Naive thymus-derived CD8-positive, alpha-beta T cell (primary cell): ENCODE measurements around the gene TAB2. TPM values are rescaled to one million over a fixed set of nuclear protein-coding genes. Genes with fewer than 3 reads are reported as not detected.
A peak's percentile ranks its signal among the peaks of the same experiment; 100 is the strongest.
"Not testable (repeated sequence)": the region's sequence is repeated elsewhere in the genome, so short reads cannot be mapped to it uniquely, and the experiment has no call there.

Experiments
- ATAC-seq, 2 donors: fragments of 150-1000 bp; cut with Tn5 transposase in 1 of 2; sonication (Bioruptor Pico), chemical (Tn5 transposase) in 1 of 2; 1 replicate in 1 of 2; 2 replicates in 1 of 2; pipeline ENCODE4 v1.10.0; 2021; ENCODE audit warnings: mild to moderate bottlenecking in 2 of 2, moderate library complexity in 2 of 2
- POLR2A ChIA-PET: fragments of 350-600 bp; sonication (Branson Sonifier 250); formaldehyde crosslinking; loops from one replicate; lab custom pipeline; 2021; ENCODE audit warnings: antibody characterized with exemption; lab: Charles Lee
- DNase-seq, 10 donors: peaks; one replicate each; pipeline versions ENCODE4 v3.0.0 to v3.0.0-alpha.2; 2020 to 2022
- H3K27ac Mint-ChIP-seq, 10 donors: one replicate each; pipeline ENCODE4 v1.8.0; 2020 to 2022; ENCODE audit warnings: mild to moderate bottlenecking in 10 of 10, mixed read lengths in 10 of 10, moderate library complexity in 4 of 10, inconsistent platforms in 1 of 10
- H3K27me3 Mint-ChIP-seq, 5 donors: one replicate each; pipeline ENCODE4 v1.8.0; 2021 to 2022; ENCODE audit warnings: mixed read lengths in 5 of 5
- H3K36me3 Mint-ChIP-seq, 3 donors: one replicate each; pipeline ENCODE4 v1.8.0; 2020 to 2022; ENCODE audit warnings: mixed read lengths in 3 of 3, mild to moderate bottlenecking in 2 of 3, inconsistent platforms in 1 of 3
- H3K4me1 Mint-ChIP-seq, 4 donors: one replicate each; pipeline ENCODE4 v1.8.0; 2021 to 2022; ENCODE audit warnings: mixed read lengths in 4 of 4
- H3K4me3 Mint-ChIP-seq, 10 donors: one replicate each; pipeline ENCODE4 v1.8.0; 2020 to 2022; ENCODE audit warnings: mild to moderate bottlenecking in 10 of 10, mixed read lengths in 10 of 10, moderate library complexity in 6 of 10, inconsistent platforms in 1 of 10
- H3K9me3 Mint-ChIP-seq, 9 donors: one replicate each; pipeline ENCODE4 v1.8.0; 2020 to 2022; ENCODE audit warnings: mixed read lengths in 9 of 9, mild to moderate bottlenecking in 3 of 9, inconsistent platforms in 1 of 9, moderate library complexity in 1 of 9
- polyA plus RNA-seq, 3 donors: library from polyadenylated mRNA; unstranded; fragments of 300-500 nt; fragmentation: Illumina TruSeq; gene quantifications; one replicate each; pipeline ENCODE4 v1.2.3, GENCODE V29; 2021
- total RNA-seq, 8 experiments: library from RNA in 2 of 8; stranded (reverse) in 2 of 8; gene quantifications; one replicate each; pipeline ENCODE4 v1.2.3 and lab custom pipeline; 2021 to 2026

TAB2 gene
- total and polyA plus RNA-seq, 5 experiments from 2014 or later: 9.5 to 117 (median 14.1) TPM

DNA sequence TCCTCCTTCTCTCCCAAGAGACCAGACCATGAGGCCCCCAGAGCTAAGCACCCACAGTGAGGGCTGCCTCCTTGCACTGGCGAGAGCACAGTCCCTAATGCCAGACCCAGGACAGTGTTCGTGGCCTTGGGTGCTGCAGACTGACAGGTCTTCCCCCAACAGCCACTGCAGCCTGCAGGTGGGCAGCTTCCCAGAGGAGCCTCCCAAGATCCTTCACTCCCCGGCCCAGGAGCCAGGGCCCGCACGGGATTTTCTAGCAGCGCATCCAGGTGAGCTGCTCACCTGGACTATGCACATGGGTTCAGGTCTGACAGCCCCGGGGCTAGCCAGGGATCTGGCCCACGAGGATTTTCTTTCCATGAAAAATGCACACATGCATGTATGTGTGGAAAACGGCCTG, 124.2 kb downstream of the TAB2 start:
- Mint-ChIP-seq H3K4me1 (peaks cover 4 to 17% (median 9%) of the 10 kb centered on the region in 4 donors), H3K4me3 (no peak overlapping the region), H3K27me3 (no peaks in the 10 kb centered on the region), H3K9me3 (no peaks in the 10 kb centered on the region), H3K27ac (no peak overlapping the region), H3K36me3 (no peaks in the 10 kb centered on the region)
- ATAC-seq: no peak
- DNase-seq: no peak
- POLR2A ChIA-PET: no interaction called here

DNA sequence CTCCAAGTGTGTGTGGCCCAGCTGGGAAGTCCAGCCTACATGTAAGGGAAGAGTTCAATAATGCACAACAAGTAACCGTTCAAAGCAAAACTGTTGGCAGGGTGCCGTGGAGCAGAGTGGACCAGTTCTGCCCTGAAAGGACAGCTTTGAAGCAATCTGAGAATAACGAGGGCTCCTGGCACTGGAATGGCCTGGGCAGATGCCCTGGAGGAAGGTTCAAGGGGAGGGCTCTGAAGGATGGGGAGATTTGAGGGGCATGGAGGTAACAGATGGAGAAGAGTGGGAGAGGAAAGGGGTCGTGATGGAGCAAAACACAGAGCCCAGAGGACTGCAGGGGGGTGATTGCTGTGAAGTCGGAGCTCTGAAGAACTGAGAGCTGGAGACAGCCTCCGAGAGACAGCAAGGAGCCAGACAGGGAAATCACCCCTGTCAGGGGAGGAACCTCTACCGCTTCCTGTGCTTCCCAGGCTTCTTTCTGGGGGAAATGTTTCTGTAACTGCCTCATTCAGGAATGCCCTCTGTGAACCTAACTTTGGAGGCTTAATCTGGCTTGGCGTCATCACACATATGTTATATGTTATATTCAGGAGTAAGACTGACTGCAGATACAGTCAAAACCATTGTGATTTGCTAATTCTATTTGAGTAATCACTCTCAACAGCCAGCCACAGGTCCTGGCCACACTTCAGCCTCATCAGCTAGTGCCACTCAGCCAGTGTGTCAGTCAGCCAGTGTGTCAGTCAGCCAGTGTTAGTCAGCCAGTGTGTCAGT, 126.1 kb downstream of the TAB2 start:
- Mint-ChIP-seq H3K4me1 (peaks cover 0 to 8% (median 0%) of the 10 kb centered on the region in 4 donors), H3K4me3 (no peak overlapping the region), H3K9me3 (no peaks in the 10 kb centered on the region), H3K27ac (peak overlapping the region in 2 of 10 donors; percentile 8 to 38), H3K27me3 (no peaks in the 10 kb centered on the region), H3K36me3 (peaks cover 0 to 2% (median 0%) of the 10 kb centered on the region in 3 donors)
- DNase-seq (no peak), ATAC-seq (no peak)
- POLR2A ChIA-PET: no interaction called here

DNA sequence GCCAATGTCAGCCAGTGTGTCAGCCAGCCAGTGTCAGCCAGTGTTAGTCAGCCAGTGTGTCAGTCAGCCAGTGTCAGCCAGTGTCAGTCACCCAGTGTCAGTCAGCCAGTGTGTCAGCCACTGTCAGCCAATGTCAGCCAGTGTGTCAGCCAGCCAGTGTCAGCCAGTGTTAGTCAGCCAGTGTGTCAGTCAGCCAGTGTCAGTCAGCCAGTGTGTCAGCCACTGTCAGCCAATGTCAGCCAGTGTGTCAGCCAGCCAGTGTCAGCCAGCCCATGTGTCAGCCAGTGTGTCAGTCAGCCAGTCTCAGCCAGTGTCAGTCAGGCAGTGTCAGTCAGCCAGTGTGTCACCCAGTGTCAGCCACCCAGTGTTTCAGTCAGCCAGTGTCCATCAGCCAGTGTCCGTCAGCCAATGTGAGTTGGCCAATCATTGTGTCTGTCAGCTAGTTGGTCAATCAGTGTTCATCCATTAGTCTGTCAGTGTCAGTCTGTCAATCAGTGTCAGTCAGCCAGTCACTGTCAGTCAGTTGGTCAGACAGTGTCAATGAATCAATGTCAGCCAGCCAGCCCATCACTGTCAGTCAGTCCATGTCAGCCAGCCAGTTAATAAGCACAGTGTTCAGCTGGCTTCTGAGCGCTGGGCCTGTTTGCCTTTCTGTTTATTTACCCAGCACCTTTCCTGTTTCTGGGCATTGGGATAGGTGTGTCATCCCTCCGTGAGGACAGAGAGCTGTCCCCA, 127.0 kb downstream of the TAB2 start:
- H3K4me3 Mint-ChIP-seq, DNase-seq, POLR2A ChIA-PET, H3K36me3 Mint-ChIP-seq, H3K9me3 Mint-ChIP-seq, H3K27me3 Mint-ChIP-seq, H3K4me1 Mint-ChIP-seq: not testable (repeated sequence)
- ATAC-seq: peak in 1 of 2 donors; percentile 5
- H3K27ac Mint-ChIP-seq: peak overlapping the region in 1 of 10 donors; percentile 7

DNA sequence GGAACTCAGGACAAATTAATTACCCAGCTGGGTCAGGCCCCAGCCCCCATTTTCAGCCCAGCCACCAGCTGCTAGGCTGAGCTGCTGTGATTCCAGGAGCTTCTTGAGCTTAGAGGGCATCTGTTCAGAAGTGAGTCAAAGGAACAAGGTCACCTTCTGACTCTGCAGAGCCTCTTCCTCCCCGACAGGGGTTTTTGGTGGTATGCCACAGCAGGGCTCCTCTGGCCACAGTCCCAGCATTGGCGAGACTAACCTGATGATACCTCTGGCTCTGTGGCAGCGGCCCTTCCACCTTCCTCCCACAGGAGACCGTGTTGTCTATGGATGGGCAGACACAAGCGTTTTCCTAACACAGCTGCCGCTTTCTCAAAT, 127.6 kb downstream of the TAB2 start:
- no peak for DNase-seq
- ATAC-seq: peak in 1 of 2 donors; percentile 10

DNA sequence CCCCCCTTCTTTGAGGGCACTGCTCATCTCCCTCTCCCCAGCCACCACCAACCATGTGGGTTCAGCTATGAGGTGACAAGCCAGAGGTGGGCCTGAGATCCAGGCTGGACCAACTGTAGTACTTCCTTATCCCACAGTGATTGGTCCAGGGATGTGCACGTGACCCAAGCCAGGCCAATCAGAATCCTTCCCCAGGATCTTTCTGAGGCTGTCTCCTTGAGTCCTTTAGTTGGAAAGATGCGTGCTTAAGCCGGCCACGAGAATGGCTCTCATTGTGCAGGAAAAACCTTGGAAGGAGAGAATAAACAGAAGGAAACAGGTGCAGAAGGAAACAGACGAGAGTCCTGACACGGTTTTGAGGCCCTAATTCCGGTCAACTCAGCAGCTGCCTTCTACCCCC, 128.1 kb downstream of the TAB2 start:
- H3K36me3 Mint-ChIP-seq: peaks cover 0 to 3% (median 2%) of the 10 kb centered on the region in 3 donors
- peak overlapping the region in 1 of 10 donors; percentile 13 for H3K27ac Mint-ChIP-seq
- peaks cover 0 to 4% (median 0%) of the 10 kb centered on the region in 5 donors for H3K27me3 Mint-ChIP-seq
- peak in 1 of 2 donors; percentile 19 for ATAC-seq
- no peak for DNase-seq
- no peaks in the 10 kb centered on the region for H3K9me3 Mint-ChIP-seq
- POLR2A ChIA-PET: interaction anchor here (0.5 kb wide), 1 partner anchor 330 kb away, joined by 3 read pairs; no protein-coding TSS in a partner anchor
- no peak overlapping the region for H3K4me3 Mint-ChIP-seq
- peaks cover 0 to 9% (median 5%) of the 10 kb centered on the region in 4 donors for H3K4me1 Mint-ChIP-seq

More for the DNA sequence above, 127.6 kb downstream of the TAB2 start:
- POLR2A ChIA-PET: no interaction called here
- H3K27me3 Mint-ChIP-seq: peaks cover 0 to 4% (median 0%) of the 10 kb centered on the region in 5 donors
- no peak overlapping the region for H3K4me3 Mint-ChIP-seq
- peaks cover 0 to 6% (median 3%) of the 10 kb centered on the region in 4 donors for H3K4me1 Mint-ChIP-seq
- H3K27ac Mint-ChIP-seq: no peak overlapping the region
- H3K9me3 Mint-ChIP-seq: no peaks in the 10 kb centered on the region
- H3K36me3 Mint-ChIP-seq: peaks cover 0 to 2% (median under 1%) of the 10 kb centered on the region in 3 donors

DNA sequence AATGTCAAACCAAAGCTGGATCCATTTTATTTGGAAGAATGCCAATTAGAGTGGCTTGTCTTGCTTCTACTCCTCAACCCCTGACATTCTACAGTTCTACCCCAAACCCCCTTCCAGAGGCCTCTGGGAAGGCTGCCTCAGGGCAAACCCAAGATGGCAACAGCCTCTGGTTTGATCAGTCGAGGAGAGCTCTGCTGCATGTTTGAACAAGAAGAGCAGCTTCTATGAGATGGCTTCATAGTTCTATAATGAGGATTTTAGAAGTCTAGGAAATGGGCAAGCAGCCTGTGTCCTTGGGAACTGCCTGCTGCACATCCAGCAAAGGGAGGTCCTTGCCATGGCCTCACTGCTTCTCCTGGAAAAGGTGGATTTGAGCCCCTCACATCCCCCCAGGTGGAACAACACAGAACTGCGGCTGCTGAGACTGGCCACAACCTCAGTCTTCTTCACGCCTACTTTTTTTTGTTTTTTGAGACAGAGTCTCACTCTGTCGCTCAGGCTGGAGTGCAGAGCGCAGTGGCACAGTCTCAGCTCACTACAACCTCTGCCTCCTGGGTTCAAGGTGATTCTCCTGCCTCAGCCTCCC, 129.4 kb downstream of the TAB2 start:
- Mint-ChIP-seq H3K9me3 (no peaks in the 10 kb centered on the region), H3K4me3 (no peak overlapping the region), H3K36me3 (peaks cover 0 to 5% (median 2%) of the 10 kb centered on the region in 3 donors), H3K27me3 (peaks cover 0 to 7% (median 0%) of the 10 kb centered on the region in 5 donors), H3K27ac (peak overlapping the region in 2 of 10 donors; percentile 24 to 43), H3K4me1 (peaks cover 0 to 14% (median 6%) of the 10 kb centered on the region in 4 donors)
- POLR2A ChIA-PET: interaction anchor here (0.6 kb wide), 1 partner anchor 19 kb away, joined by 3 read pairs; no protein-coding TSS in a partner anchor
- DNase-seq: no peak
- no peak for ATAC-seq

DNA sequence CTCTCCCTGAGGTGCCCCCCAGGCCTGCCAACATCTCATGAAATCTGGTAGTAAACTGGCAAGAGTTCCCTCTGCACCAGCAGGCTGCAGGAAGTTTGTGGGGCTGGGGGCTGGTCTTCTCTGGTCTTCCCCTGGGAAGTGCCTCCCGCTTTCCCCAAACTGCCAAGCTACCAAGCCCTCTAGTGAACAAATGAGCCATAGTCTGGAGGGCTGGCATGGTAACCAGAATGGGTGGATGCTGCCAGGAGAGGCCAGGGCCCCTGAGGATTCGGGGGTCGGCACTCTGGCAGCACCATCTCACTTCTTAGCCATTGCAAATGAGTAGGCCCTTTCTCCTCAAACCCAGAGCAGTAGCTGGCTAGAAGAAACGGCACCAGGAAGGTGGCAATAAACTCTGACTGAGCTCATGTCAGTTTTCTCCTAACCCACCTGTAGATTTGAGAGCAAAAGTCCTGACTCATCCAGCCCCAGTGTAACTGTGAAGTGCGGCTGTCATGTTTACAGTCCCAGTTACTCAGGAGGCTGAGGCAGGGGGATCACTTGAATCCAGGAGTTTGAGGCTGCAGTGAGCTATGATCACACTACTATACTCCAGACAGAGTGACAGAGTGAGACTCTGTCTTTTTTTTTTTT, 131.4 kb downstream of the TAB2 start:
- Mint-ChIP-seq H3K4me1 (peaks cover 0 to 16% (median 6%) of the 10 kb centered on the region in 4 donors), H3K27ac (peak overlapping the region in 2 of 10 donors; percentile 43 to 56), H3K9me3 (no peaks in the 10 kb centered on the region), H3K4me3 (no peak overlapping the region), H3K36me3 (peaks cover 0 to 16% (median 2%) of the 10 kb centered on the region in 3 donors), H3K27me3 (peaks cover 0 to 8% (median 0%) of the 10 kb centered on the region in 5 donors)
- ATAC-seq: no peak
- DNase-seq: no peak
- POLR2A ChIA-PET: no interaction called here

DNA sequence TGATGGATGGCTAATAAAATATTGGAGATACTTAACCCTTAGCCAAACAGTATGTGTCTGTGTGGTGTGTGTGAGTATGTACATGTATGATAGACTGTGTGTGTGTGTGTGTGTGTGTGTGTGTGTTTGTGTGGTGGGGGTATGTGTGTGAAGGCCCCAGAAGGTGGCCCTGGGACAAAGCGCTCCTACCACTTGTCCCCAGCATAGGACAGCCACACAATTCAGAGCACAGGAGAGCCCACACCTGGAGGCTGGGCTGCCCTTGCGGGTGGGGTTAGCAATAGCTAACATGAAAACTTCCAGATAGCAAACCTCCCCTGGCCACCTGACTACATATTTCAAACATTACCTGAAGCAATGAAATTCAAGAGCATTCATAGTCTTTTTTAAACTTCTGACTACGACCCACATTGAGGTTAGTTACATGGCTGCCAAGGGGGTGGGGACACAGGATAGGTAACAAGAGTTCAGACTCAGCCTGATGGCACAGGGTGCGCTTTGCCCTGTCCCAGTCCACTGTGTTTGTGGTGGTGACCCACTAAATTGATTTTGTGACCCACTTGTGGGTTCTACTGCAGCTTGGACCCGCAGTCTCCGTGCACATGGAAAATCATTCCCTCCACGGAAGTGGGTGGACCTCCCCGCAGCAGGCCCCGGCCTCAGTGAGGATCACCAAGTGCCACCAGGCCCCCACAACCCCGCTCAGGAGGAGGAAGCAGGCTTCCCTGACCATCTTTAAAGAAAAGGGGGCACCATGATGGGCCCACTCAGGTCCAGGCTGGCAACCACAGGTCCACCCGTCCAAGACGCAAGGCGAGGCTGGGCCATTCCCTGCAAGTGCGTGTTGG, 132.5 kb downstream of the TAB2 start:
- Mint-ChIP-seq H3K27me3 (peaks cover 0 to 8% (median 0%) of the 10 kb centered on the region in 5 donors), H3K9me3 (no peaks in the 10 kb centered on the region), H3K4me1 (peaks cover 0 to 16% (median 6%) of the 10 kb centered on the region in 4 donors), H3K4me3 (peak overlapping the region in 9 of 10 donors; percentile 24 to 73 (median 60)), H3K27ac (peak overlapping the region in 3 of 10 donors; percentile 43 to 60 (median 48)), H3K36me3 (peaks cover 0 to 18% (median 2%) of the 10 kb centered on the region in 3 donors)
- POLR2A ChIA-PET: interaction anchor here (0.8 to 2.0 kb wide), 2 partner anchors 25 to 28 kb away, joined by 3 to 5 read pairs; no protein-coding TSS in a partner anchor
- no peak for DNase-seq
- ATAC-seq: peak; percentile 2 to 30

DNA sequence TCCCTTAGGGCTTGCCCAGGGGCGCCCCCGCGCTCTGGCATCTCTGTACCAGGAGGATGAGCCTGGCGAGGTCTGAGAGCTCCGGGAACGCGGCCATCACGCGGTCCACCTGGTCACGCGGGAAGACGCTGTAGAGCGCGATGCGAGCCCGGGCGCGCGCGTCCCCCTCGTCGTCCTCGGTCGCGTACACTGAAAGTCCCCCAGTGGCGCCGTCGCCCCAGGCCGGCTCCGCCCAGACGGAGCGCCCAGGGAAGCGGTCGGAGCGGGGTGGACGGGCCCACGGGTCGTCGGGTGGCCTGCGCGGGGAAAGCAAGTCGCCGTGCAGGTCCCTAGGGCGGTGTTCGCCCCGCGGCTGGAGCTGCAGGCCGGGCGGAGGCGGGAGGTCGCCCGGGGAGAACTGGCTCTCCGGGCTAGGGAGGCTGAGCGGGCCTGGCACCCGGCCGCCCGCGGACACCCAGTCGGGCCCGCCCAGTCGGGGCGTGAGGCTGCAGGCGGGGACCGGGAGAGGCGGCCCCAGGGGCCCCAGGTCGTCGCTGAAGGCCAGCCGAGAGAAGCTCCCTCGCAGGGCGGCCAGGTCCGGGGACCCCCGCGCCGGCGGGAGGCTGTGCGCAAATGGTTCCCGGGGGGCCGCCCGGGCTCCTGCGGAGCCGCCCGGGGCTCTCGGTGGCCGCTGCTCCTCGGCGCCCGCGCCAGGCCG, 133.3 kb downstream of the TAB2 start:
- Mint-ChIP-seq H3K27ac (no peak overlapping the region), H3K4me3 (peak overlapping the region in 8 of 10 donors; percentile 24 to 71 (median 58)), H3K4me1 (peaks cover 2 to 16% (median 7%) of the 10 kb centered on the region in 4 donors), H3K36me3 (peaks cover 0 to 26% (median 2%) of the 10 kb centered on the region in 3 donors), H3K9me3 (no peaks in the 10 kb centered on the region), H3K27me3 (peaks cover 0 to 8% (median 0%) of the 10 kb centered on the region in 5 donors)
- DNase-seq (peak in 2 of 10 donors; percentile 12 to 14), ATAC-seq (peak; percentile 18 to 29)
- POLR2A ChIA-PET: interaction anchor here (0.5 to 2.0 kb wide), 4 partner anchors 24 to 298 kb away, joined by 3 to 5 read pairs (median 4); no protein-coding TSS in a partner anchor

DNA sequence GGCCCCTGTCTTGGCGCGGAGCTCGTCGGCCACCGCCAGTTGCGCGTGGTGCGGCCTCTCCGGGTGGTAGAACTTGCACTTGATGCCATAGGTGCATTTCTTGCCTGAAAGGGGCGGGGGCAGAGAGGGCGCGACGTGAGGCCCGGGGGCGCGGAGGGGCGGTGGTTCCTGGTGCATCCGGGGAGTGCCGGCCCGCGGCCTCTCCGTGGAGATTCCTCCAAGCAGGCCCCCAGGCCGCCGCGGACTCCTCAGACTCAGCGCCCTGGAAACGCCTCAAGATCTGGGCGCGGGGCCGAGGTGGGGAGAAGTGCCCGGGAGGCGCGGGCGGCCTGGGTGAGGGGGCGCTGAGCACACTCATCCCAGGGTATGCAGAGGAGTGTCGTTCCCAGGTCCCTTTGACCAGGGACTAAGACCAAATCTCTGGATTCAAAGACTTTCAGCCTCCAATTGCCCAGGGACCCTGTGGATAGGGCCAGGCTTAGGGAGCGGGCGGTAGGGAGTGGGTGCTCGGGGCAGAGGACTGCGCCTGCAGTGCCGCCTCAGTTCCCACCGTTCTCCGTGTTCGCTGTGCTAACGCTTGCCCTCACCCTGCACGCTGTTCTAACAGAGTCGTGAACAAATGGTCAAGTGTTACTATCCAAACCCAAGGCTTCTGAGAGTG, 134.0 kb downstream of the TAB2 start:
- peak overlapping the region in 5 of 10 donors; percentile 5 to 56 (median 36) for H3K4me3 Mint-ChIP-seq
- H3K9me3 Mint-ChIP-seq: no peaks in the 10 kb centered on the region
- POLR2A ChIA-PET: interaction anchor here (0.5 to 2.0 kb wide), 5 partner anchors 23 to 297 kb away, joined by 3 to 5 read pairs (median 3); no protein-coding TSS in a partner anchor
- ATAC-seq (peak; percentile 56 to 70), DNase-seq (peak in 7 of 10 donors; percentile 12 to 74 (median 34))
- peaks cover 2 to 16% (median 7%) of the 10 kb centered on the region in 4 donors for H3K4me1 Mint-ChIP-seq
- peak overlapping the region in 1 of 10 donors; percentile 43 for H3K27ac Mint-ChIP-seq
- peaks cover 0 to 8% (median 0%) of the 10 kb centered on the region in 5 donors for H3K27me3 Mint-ChIP-seq
- H3K36me3 Mint-ChIP-seq: peaks cover 0 to 26% (median 2%) of the 10 kb centered on the region in 3 donors
